Endothelial cell of umbilical vein (primary cell): ENCODE measurements around the gene SLC36A3.

Experiments used
- EZH2 ChIP-seq: IDR thresholded peaks from 2 replicates; pipeline ENCODE4 v1.6.1; 2012; ENCODE audit warnings: borderline replicate concordance, low read depth, mild to moderate bottlenecking, moderate library complexity, low read length, inconsistent platforms; ENCODE audit not compliant: severe bottlenecking
- FOS ChIP-seq: IDR thresholded peaks from 2 replicates; pipeline ENCODE4 v1.6.1; 2011; ENCODE audit warnings: mild to moderate bottlenecking, low read length, moderate library complexity, borderline replicate concordance; ENCODE audit not compliant: insufficient read depth
- GATA2 ChIP-seq: IDR thresholded peaks from 2 replicates; pipeline ENCODE4 v1.7.0; 2011; ENCODE audit warnings: low read depth, mild to moderate bottlenecking, moderate library complexity, mixed read lengths, low read length; ENCODE audit not compliant: insufficient read length, insufficient read depth
- JUN ChIP-seq: IDR thresholded peaks from 2 replicates; pipeline ENCODE4 v1.6.1; 2011; ENCODE audit warnings: borderline replicate concordance, low read depth; ENCODE audit not compliant: insufficient read length, insufficient read depth
- MAX ChIP-seq: IDR thresholded peaks from 2 replicates; pipeline ENCODE4 v1.6.1; 2011; ENCODE audit not compliant: insufficient read depth, insufficient read length
- MYC ChIP-seq: IDR thresholded peaks from one replicate; pipeline ENCODE4 v1.6.1; 2011; ENCODE audit warnings: mild to moderate bottlenecking, low read depth, low read length
- POLR2A ChIP-seq: IDR thresholded peaks from 2 replicates; pipeline ENCODE4 v1.6.1; 2012; ENCODE audit warnings: low read depth, mild to moderate bottlenecking, control low read depth, low read length
- POLR2AphosphoS5 ChIP-seq: IDR thresholded peaks from 2 replicates; pipeline ENCODE4 v1.6.1; 2012; ENCODE audit warnings: low read depth, mild to moderate bottlenecking, control low read depth, low read length, moderate library complexity; ENCODE audit not compliant: insufficient read depth
- TF ChIP-seq, protein P1 (sequence below), 2 donors: IDR thresholded peaks; 1 replicate in 1 of 2; 2 replicates in 1 of 2; pipeline ENCODE4 v1.5.1; 2011; ENCODE audit warnings: low read length in 2 of 2, mild to moderate bottlenecking in 2 of 2, moderate library complexity in 2 of 2, control low read depth in 1 of 2, inconsistent platforms in 1 of 2, low read depth in 1 of 2; ENCODE audit not compliant: insufficient read depth in 1 of 2; ENCODE audit errors: extremely low read depth in 1 of 2

DNA sequence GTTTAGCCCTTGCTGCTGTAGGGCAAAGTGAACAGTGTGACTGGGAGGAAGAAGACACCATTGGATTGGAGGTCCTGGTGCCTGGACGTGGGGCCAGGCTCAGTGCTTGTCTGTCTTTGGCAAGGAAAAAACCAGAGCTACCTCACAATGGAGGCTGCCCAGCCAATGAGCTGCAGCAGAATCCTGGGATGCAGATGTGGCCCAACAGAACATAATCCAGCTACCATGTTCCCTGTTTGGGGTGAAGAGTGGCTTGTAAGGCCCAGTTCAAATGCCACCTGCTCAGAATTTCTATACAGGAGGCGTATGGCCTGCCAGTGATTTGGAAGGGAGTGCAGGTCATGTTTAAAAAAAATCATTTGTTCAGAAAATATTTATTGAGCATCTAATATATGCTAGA is at the start of gene SLC36A3:
- TF ChIP-seq, protein P1, sequence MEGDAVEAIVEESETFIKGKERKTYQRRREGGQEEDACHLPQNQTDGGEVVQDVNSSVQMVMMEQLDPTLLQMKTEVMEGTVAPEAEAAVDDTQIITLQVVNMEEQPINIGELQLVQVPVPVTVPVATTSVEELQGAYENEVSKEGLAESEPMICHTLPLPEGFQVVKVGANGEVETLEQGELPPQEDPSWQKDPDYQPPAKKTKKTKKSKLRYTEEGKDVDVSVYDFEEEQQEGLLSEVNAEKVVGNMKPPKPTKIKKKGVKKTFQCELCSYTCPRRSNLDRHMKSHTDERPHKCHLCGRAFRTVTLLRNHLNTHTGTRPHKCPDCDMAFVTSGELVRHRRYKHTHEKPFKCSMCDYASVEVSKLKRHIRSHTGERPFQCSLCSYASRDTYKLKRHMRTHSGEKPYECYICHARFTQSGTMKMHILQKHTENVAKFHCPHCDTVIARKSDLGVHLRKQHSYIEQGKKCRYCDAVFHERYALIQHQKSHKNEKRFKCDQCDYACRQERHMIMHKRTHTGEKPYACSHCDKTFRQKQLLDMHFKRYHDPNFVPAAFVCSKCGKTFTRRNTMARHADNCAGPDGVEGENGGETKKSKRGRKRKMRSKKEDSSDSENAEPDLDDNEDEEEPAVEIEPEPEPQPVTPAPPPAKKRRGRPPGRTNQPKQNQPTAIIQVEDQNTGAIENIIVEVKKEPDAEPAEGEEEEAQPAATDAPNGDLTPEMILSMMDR (IDR thresholded peaks at IDR 0.05; ENCODE audit: extremely low read depth in 1 of 2, insufficient read depth in 1 of 2, low read depth in 1 of 2, low read length in 2 of 2): no peak
- TF ChIP-seq FOS (no peak), POLR2AphosphoS5 (no peak), POLR2A (no peak), EZH2 (no peak), JUN (no peak), GATA2 (no peak), MAX (no peak), MYC (no peak)
